Lower leg skin (tissue), 3 donors: ENCODE data around the gene PYCARD.

Experiments
- POLR2A ChIP-seq, 2 donors: fragments of 450-650 bp; IDR thresholded peaks; one replicate each; pipeline ENCODE4 v1.6.1; 2016 to 2017; ENCODE audit warnings: antibody characterized with exemption in 2 of 2, mild to moderate bottlenecking in 1 of 2, moderate library complexity in 1 of 2
- TF ChIP-seq, protein P1 (sequence below), 3 donors: fragments of 450-650 bp; IDR thresholded peaks; one replicate each; pipeline ENCODE4 v1.5.1; 2016; ENCODE audit warnings: antibody characterized with exemption in 3 of 3, mild to moderate bottlenecking in 3 of 3, moderate library complexity in 2 of 3

DNA sequence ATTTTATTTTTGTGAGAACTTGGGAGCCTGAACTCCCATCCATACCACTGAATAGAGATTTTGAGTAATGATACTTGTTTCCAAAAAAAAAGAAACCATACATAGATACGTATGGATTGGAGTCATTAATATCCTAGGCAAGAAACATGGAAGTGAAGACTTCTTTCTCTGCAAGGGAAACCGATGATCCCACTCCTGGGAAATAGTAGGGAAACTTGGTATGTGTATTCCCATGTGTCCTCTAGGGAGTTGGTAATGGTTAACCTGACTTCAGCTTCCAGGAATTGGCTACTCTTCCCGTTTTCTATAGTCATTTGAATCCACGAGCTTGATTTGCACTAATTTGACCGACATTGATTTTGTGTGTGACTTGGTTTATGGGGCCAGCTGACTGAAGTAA is 17.2 kb downstream of the PYCARD start:
- TF ChIP-seq, protein P1, sequence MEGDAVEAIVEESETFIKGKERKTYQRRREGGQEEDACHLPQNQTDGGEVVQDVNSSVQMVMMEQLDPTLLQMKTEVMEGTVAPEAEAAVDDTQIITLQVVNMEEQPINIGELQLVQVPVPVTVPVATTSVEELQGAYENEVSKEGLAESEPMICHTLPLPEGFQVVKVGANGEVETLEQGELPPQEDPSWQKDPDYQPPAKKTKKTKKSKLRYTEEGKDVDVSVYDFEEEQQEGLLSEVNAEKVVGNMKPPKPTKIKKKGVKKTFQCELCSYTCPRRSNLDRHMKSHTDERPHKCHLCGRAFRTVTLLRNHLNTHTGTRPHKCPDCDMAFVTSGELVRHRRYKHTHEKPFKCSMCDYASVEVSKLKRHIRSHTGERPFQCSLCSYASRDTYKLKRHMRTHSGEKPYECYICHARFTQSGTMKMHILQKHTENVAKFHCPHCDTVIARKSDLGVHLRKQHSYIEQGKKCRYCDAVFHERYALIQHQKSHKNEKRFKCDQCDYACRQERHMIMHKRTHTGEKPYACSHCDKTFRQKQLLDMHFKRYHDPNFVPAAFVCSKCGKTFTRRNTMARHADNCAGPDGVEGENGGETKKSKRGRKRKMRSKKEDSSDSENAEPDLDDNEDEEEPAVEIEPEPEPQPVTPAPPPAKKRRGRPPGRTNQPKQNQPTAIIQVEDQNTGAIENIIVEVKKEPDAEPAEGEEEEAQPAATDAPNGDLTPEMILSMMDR (IDR thresholded peaks at IDR 0.05) = no peak
- TF ChIP-seq POLR2A (IDR thresholded peaks at IDR 0.05) = no peak
